HEK293 (cell line): ENCODE measurements around the gene TTF2.
A peak's percentile ranks its signal among the peaks of the same experiment; 100 is the strongest.

Source experiments
- AEBP2 ChIP-seq: fragments of 450-650 bp; formaldehyde crosslinking; IDR thresholded peaks from 2 replicates; pipeline ENCODE4 v1.5.1; 2016; ENCODE audit warnings: missing biosample characterization, missing genetic modification characterization, borderline replicate concordance
- ATF2 ChIP-seq: fragments of 450-650 bp; formaldehyde crosslinking; IDR thresholded peaks from 2 replicates; pipeline ENCODE4 v1.5.1; 2016; ENCODE audit warnings: missing biosample characterization, missing genetic modification characterization, low read depth
- BCL11A ChIP-seq: fragments of 450-650 bp; formaldehyde crosslinking; IDR thresholded peaks from 2 replicates; pipeline ENCODE4 v1.5.1; 2016; ENCODE audit warnings: low read depth, missing biosample characterization, missing genetic modification characterization
- ELK4 ChIP-seq: IDR thresholded peaks from 2 replicates; pipeline ENCODE4 v1.6.1; 2011; ENCODE audit warnings: mild to moderate bottlenecking, low read depth, low read length, borderline replicate concordance
- GFI1B ChIP-seq: fragments of 450-650 bp; formaldehyde crosslinking; IDR thresholded peaks from 2 replicates; pipeline ENCODE4 v1.5.1; 2016; ENCODE audit warnings: missing biosample characterization, missing genetic modification characterization
- GLI4 ChIP-seq: fragments of 450-650 bp; formaldehyde crosslinking; IDR thresholded peaks from 2 replicates; pipeline ENCODE4 v1.5.1; 2016; ENCODE audit warnings: missing biosample characterization, missing genetic modification characterization
- INSM2 ChIP-seq: fragments of 450-650 bp; formaldehyde crosslinking; IDR thresholded peaks from 2 replicates; pipeline ENCODE4 v1.5.1; 2016; ENCODE audit warnings: missing biosample characterization, missing genetic modification characterization
- KLF1 ChIP-seq: fragments of 450-650 bp; formaldehyde crosslinking; IDR thresholded peaks from 2 replicates; pipeline ENCODE4 v1.5.1; 2016; ENCODE audit warnings: missing biosample characterization, missing genetic modification characterization
- KLF9 ChIP-seq: fragments of 450-650 bp; formaldehyde crosslinking; IDR thresholded peaks from 2 replicates; pipeline ENCODE4 v1.5.1; 2016; ENCODE audit warnings: missing biosample characterization, missing genetic modification characterization, low read depth
- OVOL3 ChIP-seq: fragments of 450-650 bp; formaldehyde crosslinking; IDR thresholded peaks from 2 replicates; pipeline ENCODE4 v1.5.1; 2016; ENCODE audit warnings: missing biosample characterization, missing genetic modification characterization
- PRDM4 ChIP-seq: fragments of 450-650 bp; formaldehyde crosslinking; IDR thresholded peaks from 2 replicates; pipeline ENCODE4 v1.5.1; 2017; ENCODE audit warnings: missing biosample characterization, missing genetic modification characterization
- SP2 ChIP-seq: fragments of 450-650 bp; formaldehyde crosslinking; IDR thresholded peaks from 2 replicates; pipeline ENCODE4 v1.5.1; 2016; ENCODE audit warnings: missing biosample characterization, missing genetic modification characterization
- YY1 ChIP-seq: fragments of 450-650 bp; formaldehyde crosslinking; IDR thresholded peaks from 2 replicates; pipeline ENCODE4 v1.5.1; 2018; ENCODE audit warnings: missing biosample characterization, missing genetic modification characterization
- ZBTB17 ChIP-seq: fragments of 450-650 bp; formaldehyde crosslinking; IDR thresholded peaks from 2 replicates; pipeline ENCODE4 v1.5.1; 2016; ENCODE audit warnings: missing biosample characterization, missing genetic modification characterization
- ZBTB6 ChIP-seq: fragments of 450-650 bp; formaldehyde crosslinking; IDR thresholded peaks from 2 replicates; pipeline ENCODE4 v1.5.1; 2017; ENCODE audit warnings: missing biosample characterization, missing genetic modification characterization
- ZBTB8A ChIP-seq: fragments of 450-650 bp; formaldehyde crosslinking; IDR thresholded peaks from 2 replicates; pipeline ENCODE4 v1.5.1; 2016; ENCODE audit warnings: missing biosample characterization, missing genetic modification characterization
- ZEB2 ChIP-seq: fragments of 450-650 bp; formaldehyde crosslinking; IDR thresholded peaks from 2 replicates; pipeline ENCODE4 v1.5.1; 2016; ENCODE audit warnings: missing biosample characterization, missing genetic modification characterization
- ZFP3 ChIP-seq: fragments of 450-650 bp; formaldehyde crosslinking; IDR thresholded peaks from 2 replicates; pipeline ENCODE4 v1.5.1; 2016; ENCODE audit warnings: low read depth, missing biosample characterization, missing genetic modification characterization
- ZFP41 ChIP-seq: fragments of 450-650 bp; formaldehyde crosslinking; IDR thresholded peaks from 2 replicates; pipeline ENCODE4 v1.5.1; 2016; ENCODE audit warnings: missing biosample characterization, missing genetic modification characterization, borderline replicate concordance
- ZNF114 ChIP-seq: fragments of 450-650 bp; formaldehyde crosslinking; IDR thresholded peaks from 2 replicates; pipeline ENCODE4 v1.5.0; 2017; ENCODE audit warnings: missing biosample characterization, missing genetic modification characterization
- ZNF155 ChIP-seq: fragments of 450-650 bp; formaldehyde crosslinking; IDR thresholded peaks from 2 replicates; pipeline ENCODE4 v1.5.1; 2016; ENCODE audit warnings: missing biosample characterization, missing genetic modification characterization
- ZNF324 ChIP-seq: fragments of 450-650 bp; formaldehyde crosslinking; IDR thresholded peaks from 2 replicates; pipeline ENCODE4 v1.5.1; 2016; ENCODE audit warnings: missing biosample characterization, missing genetic modification characterization
- ZNF416 ChIP-seq: fragments of 450-650 bp; formaldehyde crosslinking; IDR thresholded peaks from 2 replicates; pipeline ENCODE4 v1.5.1; 2016; ENCODE audit warnings: missing biosample characterization, missing genetic modification characterization
- ZNF488 ChIP-seq: fragments of 450-650 bp; formaldehyde crosslinking; IDR thresholded peaks from 2 replicates; pipeline ENCODE4 v1.5.1; 2016; ENCODE audit warnings: missing biosample characterization, missing genetic modification characterization
- ZNF610 ChIP-seq: fragments of 450-650 bp; formaldehyde crosslinking; IDR thresholded peaks from 2 replicates; pipeline ENCODE4 v1.5.1; 2016; ENCODE audit warnings: missing biosample characterization, missing genetic modification characterization, borderline replicate concordance
- ZNF626 ChIP-seq: fragments of 450-650 bp; sonication (Bioruptor Pico); formaldehyde crosslinking; IDR thresholded peaks from 2 replicates; pipeline ENCODE4 v1.5.1; 2018; ENCODE audit warnings: missing biosample characterization, missing genetic modification characterization, inconsistent platforms
- ZNF629 ChIP-seq: fragments of 450-650 bp; formaldehyde crosslinking; IDR thresholded peaks from 2 replicates; pipeline ENCODE4 v1.5.1; 2017; ENCODE audit warnings: missing biosample characterization, missing genetic modification characterization
- ZNF747 ChIP-seq: fragments of 450-650 bp; formaldehyde crosslinking; IDR thresholded peaks from 2 replicates; pipeline ENCODE4 v1.5.1; 2016; ENCODE audit warnings: missing biosample characterization, missing genetic modification characterization
- ZNF843 ChIP-seq: fragments of 450-650 bp; formaldehyde crosslinking; IDR thresholded peaks from 2 replicates; pipeline ENCODE4 v1.5.1; 2016; ENCODE audit warnings: missing biosample characterization, missing genetic modification characterization
- ZSCAN16 ChIP-seq: fragments of 450-650 bp; formaldehyde crosslinking; IDR thresholded peaks from 2 replicates; pipeline ENCODE4 v1.5.1; 2016; ENCODE audit warnings: missing biosample characterization, missing genetic modification characterization

Gene TTF2

GRCh38 chr1:117147856-117148588 lies 87.9 kb downstream of the TTF2 start (continued):
- TF ChIP-seq ZNF488 (tag by site-specific recombination), result 0 out of 2 replicates have a peak, but pooled peaks have one; percentile 41
- TF ChIP-seq ZEB2 (tag by site-specific recombination), result peak; percentile 95
- peak; percentile 52; the same call in 1 of the 2 replicates for TF ChIP-seq ZBTB8A (tag by site-specific recombination)
- peak; percentile 17; the same call in 1 of the 2 replicates for TF ChIP-seq BCL11A (tag by site-specific recombination)
- TF ChIP-seq ZSCAN16 (tag by site-specific recombination), result peak; percentile 69
- no peak for TF ChIP-seq KLF1 (tag by site-specific recombination)
- TF ChIP-seq YY1 (tag by site-specific recombination), result 0 out of 2 replicates have a peak, but pooled peaks have one; percentile 54
- TF ChIP-seq ZNF843 (tag by site-specific recombination), result peak; percentile 96
- TF ChIP-seq INSM2, result peak; percentile 81; the same call in 1 of the 2 replicates
- TF ChIP-seq ELK4, result no peak
- no peak for TF ChIP-seq ZFP41 (tag by site-specific recombination)
- peak; percentile 53 for TF ChIP-seq ZBTB6 (tag by site-specific recombination)
- TF ChIP-seq ZNF324, result no peak
- TF ChIP-seq ZFP3, result no peak
- TF ChIP-seq ZNF114, result no peak
- TF ChIP-seq SP2 (tag by site-specific recombination), result 0 out of 2 replicates have a peak, but pooled peaks have one; percentile 0
- TF ChIP-seq ZNF629 (tag by site-specific recombination), result peak; percentile 89
- TF ChIP-seq ZNF747, result no peak
- TF ChIP-seq ZBTB17, result peak; percentile 85
- TF ChIP-seq ZNF155 (tag by site-specific recombination), result no peak
- TF ChIP-seq GFI1B (tag by site-specific recombination), result no peak
- peak; percentile 70; the same call in 1 of the 2 replicates for TF ChIP-seq OVOL3 (tag by site-specific recombination)
- no peak for TF ChIP-seq ZNF626 (tag by site-specific recombination)
- TF ChIP-seq GLI4 (tag by site-specific recombination), result no peak
- no peak for TF ChIP-seq AEBP2
- no peak for TF ChIP-seq KLF9
- TF ChIP-seq ATF2 (tag by site-specific recombination), result peak; percentile 80
- no peak for TF ChIP-seq ZNF416 (tag by site-specific recombination)
- no peak for TF ChIP-seq ZNF610 (tag by site-specific recombination)
- TF ChIP-seq PRDM4 (tag by site-specific recombination), result peak; percentile 86
